ENCODE measurements around the gene TPD52L2.
"Not testable (repeated sequence)": the region's sequence is repeated elsewhere in the genome, so short reads cannot be mapped to it uniquely, and the experiment has no call there.

TPD52L2 gene

GRCh38 chr20:63873477-63873971 lies 8.5 kb downstream of the TPD52L2 start:
- H3K27ac Mint-ChIP-seq = peak overlapping the region; percentile 93
- peak overlapping the region; percentile 3 for H3K4me3 Mint-ChIP-seq
- H3K9me3 Mint-ChIP-seq = no peaks in the 10 kb centered on the region
- H3K36me3 Mint-ChIP-seq (ENCODE audit: low read depth) = peaks cover 38% of the 10 kb centered on the region
- no peaks in the 10 kb centered on the region for H3K27me3 Mint-ChIP-seq (ENCODE audit: low read depth)
- H3K4me1 Mint-ChIP-seq (ENCODE audit: low read depth) = peaks cover 4% of the 10 kb centered on the region
- DNase-seq (ENCODE audit: low spot score) = peak; percentile 56

- H3K4me1 Mint-ChIP-seq (ENCODE audit: low read depth); H3K4me3 Mint-ChIP-seq; DNase-seq (ENCODE audit: low spot score); H3K9me3 Mint-ChIP-seq; H3K27me3 Mint-ChIP-seq (ENCODE audit: low read depth): not testable (repeated sequence)
- H3K27ac Mint-ChIP-seq = peak overlapping the region; percentile 93
- H3K36me3 Mint-ChIP-seq (ENCODE audit: low read depth) = peaks cover 38% of the 10 kb centered on the region
Observed at GRCh38 chr20:63874241-63874640, 9.2 kb downstream of the TPD52L2 start.

- DNase-seq (ENCODE audit: low spot score) = no peak
- Mint-ChIP-seq H3K4me3 (no peak overlapping the region), H3K4me1 (ENCODE audit: low read depth) (peaks cover 4% of the 10 kb centered on the region), H3K36me3 (ENCODE audit: low read depth) (peaks cover 31% of the 10 kb centered on the region), H3K27me3 (ENCODE audit: low read depth) (no peaks in the 10 kb centered on the region), H3K9me3 (no peaks in the 10 kb centered on the region), H3K27ac (peak overlapping the region; percentile 17)
Observed at GRCh38 chr20:63876489-63877036, 11.5 kb downstream of the TPD52L2 start.

GRCh38 chr20:63877755-63878470 lies 12.8 kb downstream of the TPD52L2 start:
- Mint-ChIP-seq H3K9me3 (no peaks in the 10 kb centered on the region), H3K4me3 (no peak overlapping the region), H3K4me1 (ENCODE audit: low read depth) (peaks cover 4% of the 10 kb centered on the region), H3K27ac (no peak overlapping the region), H3K36me3 (ENCODE audit: low read depth) (peaks cover 27% of the 10 kb centered on the region), H3K27me3 (ENCODE audit: low read depth) (no peaks in the 10 kb centered on the region)
- no peak for DNase-seq (ENCODE audit: low spot score)

DNA sequence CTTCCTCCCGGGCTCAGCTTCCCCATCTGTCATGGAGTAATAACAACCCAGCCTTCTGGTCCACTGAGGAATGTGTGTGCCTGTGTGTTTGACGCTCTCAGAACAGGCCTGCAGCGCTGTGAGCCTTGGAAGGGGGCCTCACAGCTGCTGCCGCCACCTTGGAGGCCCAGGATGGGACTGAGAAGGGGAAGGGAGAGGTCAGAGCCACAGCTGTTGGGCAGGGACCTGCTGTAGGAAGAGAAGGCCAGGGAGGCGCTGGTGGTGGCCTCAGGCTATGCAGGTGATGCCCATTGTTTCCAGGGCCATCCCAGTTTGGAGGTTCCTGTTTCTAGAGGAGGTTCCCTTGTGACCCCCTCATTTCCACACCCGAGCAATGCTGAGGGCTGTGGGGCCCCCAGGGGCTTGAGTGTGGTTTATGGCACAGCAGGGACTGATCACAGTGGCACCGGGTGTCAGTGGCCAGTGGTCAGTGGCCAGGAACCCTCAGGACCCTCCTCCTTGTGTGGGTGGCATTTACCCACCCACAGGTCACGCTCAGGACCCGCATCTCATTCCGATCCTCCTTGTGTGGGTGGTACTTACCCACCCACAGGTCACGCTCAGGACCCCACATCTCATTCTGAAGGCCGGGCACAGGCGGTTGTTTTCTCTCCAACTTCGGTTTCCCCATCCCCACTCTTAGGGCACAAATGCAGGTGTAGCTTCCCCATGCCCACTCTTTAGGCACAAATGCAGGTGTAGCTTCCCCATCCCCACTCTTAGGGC lies 14.0 kb downstream of the TPD52L2 start:
- H3K4me1 Mint-ChIP-seq (ENCODE audit: low read depth) = no peaks in the 10 kb centered on the region
- H3K4me3 Mint-ChIP-seq = no peak overlapping the region
- no peak overlapping the region for H3K27ac Mint-ChIP-seq
- H3K27me3 Mint-ChIP-seq (ENCODE audit: low read depth) = no peaks in the 10 kb centered on the region
- H3K36me3 Mint-ChIP-seq (ENCODE audit: low read depth) = peaks cover 23% of the 10 kb centered on the region
- H3K9me3 Mint-ChIP-seq = no peaks in the 10 kb centered on the region
- no peak for DNase-seq (ENCODE audit: low spot score)

DNA sequence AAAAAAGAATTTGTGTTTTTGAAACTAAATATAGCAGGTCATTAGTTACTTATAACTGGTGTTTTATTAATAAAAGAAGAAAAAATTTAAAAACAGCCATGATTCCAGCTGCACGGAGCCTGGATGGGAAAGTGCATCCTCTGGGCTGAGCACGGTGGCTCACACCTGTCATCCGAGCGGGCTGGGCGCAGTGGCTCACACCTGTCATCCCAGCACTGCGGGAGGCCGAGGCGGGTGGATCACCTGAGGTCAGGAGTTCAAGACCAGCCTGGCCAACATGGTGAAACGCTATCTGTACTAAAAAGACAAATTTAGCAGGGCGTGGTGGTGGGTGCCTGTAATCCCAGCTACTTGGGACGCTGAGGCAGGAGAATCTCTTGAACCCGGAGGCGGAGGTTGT lies 15.8 kb downstream of the TPD52L2 start:
- not testable (repeated sequence) for H3K27ac Mint-ChIP-seq; H3K4me3 Mint-ChIP-seq; DNase-seq (ENCODE audit: low spot score); H3K9me3 Mint-ChIP-seq; H3K4me1 Mint-ChIP-seq (ENCODE audit: low read depth); H3K27me3 Mint-ChIP-seq (ENCODE audit: low read depth)
- H3K36me3 Mint-ChIP-seq (ENCODE audit: low read depth) = peaks cover 15% of the 10 kb centered on the region

DNA sequence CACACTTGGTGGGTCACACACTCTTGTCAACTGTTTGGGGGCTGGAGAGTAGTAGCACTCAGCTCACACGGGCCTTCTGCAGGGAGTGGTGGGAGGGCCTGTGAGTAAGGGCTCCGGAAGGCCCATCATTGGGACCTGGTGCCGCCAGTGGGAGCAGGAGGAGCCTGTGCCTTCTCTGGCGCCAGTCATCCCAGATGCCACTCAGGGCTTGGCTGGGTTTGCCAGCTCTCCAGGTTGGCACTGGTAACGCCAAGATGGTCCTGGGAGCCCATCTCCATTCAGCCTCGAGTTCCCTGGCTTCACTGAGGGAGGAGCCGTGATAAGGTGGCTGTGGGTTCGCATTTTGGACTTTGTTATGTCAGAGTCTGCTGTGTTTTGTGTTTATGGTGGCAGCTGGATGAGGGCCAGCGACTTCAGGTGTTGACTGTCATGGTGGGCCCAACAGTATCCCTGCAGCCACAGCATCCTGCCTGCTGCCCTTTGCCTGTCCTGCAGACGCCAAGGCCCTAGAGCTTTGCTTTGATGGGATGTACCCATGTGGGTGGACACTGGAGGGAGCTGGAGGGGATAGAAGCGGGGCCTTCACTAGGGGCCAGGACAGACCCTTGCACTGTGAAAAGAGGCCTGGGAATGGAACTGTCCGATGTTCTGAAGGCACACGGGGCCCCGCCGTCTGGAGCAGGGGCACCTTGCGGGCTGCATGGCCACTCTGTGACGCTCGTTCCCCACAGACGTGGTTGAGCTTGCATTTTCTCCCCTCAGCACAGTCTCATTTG lies 16.6 kb downstream of the TPD52L2 start:
- no peak for DNase-seq (ENCODE audit: low spot score)
- no peak overlapping the region for H3K27ac Mint-ChIP-seq
- H3K27me3 Mint-ChIP-seq (ENCODE audit: low read depth) = no peaks in the 10 kb centered on the region
- H3K36me3 Mint-ChIP-seq (ENCODE audit: low read depth) = peaks cover 10% of the 10 kb centered on the region
- H3K4me3 Mint-ChIP-seq = no peak overlapping the region
- H3K4me1 Mint-ChIP-seq (ENCODE audit: low read depth) = no peaks in the 10 kb centered on the region
- no peaks in the 10 kb centered on the region for H3K9me3 Mint-ChIP-seq

DNA sequence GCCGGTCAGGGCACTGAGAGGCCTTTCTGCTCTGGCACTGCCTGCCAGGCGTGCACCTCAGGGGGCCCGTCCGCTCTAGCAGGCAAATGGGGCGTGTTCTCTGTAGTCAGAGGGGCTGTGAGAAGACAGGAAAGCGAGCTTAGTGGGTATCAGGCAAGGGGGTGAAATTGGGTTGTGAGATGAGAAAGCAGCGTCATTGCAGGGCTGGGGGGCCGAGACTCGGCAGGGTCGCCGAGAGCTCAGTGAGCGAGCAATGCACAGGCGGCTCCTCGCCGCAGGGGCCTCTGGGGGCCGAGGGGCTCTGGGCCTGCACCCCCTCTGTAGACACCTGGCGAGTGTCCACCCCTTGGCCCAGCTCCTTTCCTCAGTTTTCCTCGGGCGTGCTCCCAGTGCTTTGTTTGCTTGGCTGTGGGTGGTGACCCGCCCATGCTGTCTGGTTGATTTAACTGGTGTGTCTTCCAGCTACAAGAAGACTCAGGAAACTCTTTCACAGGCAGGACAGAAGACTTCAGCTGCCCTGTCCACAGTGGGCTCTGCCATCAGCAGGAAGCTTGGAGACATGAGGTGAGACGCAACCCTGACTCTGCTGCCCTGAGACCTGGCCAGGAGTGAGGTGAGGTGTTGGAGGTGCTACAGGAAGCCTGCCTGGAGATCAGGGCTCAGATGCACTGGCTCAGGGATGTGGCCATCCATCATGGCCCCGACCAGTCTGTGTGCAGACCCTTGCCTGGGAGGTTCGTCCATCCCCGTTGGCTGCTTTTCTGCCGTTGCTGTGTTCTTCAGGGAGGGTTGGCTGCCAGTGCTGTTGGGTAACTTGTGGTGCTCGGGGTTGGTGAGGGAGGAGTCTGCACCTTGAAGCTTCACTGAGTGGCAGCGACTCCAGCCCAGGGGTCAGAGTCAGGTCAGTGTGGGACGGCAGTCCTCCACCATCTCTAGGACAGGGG lies 17.5 kb downstream of the TPD52L2 start:
- no peaks in the 10 kb centered on the region for H3K27me3 Mint-ChIP-seq (ENCODE audit: low read depth)
- H3K36me3 Mint-ChIP-seq (ENCODE audit: low read depth) = peaks cover 11% of the 10 kb centered on the region
- H3K4me1 Mint-ChIP-seq (ENCODE audit: low read depth) = no peaks in the 10 kb centered on the region
- no peaks in the 10 kb centered on the region for H3K9me3 Mint-ChIP-seq
- no peak for DNase-seq (ENCODE audit: low spot score)
- H3K4me3 Mint-ChIP-seq = no peak overlapping the region
- H3K27ac Mint-ChIP-seq = peak overlapping the region; percentile 36

DNA sequence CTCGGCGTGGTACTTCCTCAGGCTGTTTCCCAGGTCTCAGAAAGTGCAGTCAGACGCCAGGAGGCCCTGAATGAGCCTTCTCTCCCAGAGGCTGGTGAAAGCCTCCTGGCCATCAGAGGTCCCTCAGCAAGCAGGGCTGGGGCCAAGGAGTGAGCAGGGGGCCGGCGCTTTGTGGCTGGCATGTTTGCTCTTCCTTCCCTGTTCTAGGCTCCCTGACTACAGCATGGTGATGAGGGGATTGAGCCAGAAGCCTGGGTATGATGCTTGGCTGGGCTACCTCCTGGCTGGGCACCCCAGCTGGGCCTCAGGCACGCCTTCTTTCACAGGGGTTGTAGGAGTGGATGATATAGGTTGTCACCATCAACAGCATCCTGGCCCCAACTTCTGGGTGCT lies 18.1 kb downstream of the TPD52L2 start:
- Mint-ChIP-seq H3K27me3 (ENCODE audit: low read depth) (no peaks in the 10 kb centered on the region), H3K4me3 (no peak overlapping the region), H3K36me3 (ENCODE audit: low read depth) (peaks cover 10% of the 10 kb centered on the region), H3K27ac (no peak overlapping the region), H3K4me1 (ENCODE audit: low read depth) (no peaks in the 10 kb centered on the region), H3K9me3 (no peaks in the 10 kb centered on the region)
- no peak for DNase-seq (ENCODE audit: low spot score)

DNA sequence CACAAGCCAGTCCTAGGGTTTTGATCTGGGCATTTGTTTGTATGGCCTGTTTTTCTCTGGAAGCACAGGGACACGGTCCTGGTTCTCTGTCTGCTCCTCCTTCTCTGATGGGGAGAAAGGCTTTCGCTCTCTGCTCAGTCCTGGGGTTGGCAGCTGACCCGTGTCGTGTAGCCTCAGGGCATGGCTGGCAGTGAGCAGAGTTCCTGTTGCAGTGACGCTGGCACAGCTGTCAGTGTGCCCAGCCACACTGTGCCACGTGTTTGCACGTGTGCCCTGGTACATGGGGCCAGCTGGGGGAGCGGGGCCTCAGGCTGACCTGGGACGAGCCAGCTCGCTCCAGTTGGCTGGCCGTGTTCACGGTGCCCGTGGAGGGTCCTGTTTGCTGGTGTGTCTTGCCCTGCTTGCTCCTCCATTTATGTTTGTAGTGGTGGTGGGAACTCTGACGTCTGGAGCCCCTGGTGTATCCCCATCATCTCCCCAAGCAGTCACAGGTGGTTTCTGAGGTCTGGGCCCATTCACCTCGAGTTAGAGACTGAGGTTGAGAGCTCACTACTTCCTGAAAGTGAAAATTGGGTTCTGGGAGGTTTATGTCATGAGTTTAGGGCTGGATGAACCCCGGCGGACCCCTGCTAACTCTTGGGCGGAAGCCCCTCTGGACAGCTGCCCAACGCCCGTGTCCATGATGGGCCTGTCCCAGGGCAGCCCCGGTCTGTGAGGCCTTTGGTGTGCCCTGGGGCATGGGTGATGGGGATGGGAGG lies 19.6 kb downstream of the TPD52L2 start:
- Mint-ChIP-seq H3K27me3 (ENCODE audit: low read depth) (no peaks in the 10 kb centered on the region), H3K36me3 (ENCODE audit: low read depth) (peaks cover 14% of the 10 kb centered on the region), H3K27ac (no peak overlapping the region), H3K9me3 (no peaks in the 10 kb centered on the region), H3K4me1 (ENCODE audit: low read depth) (no peaks in the 10 kb centered on the region), H3K4me3 (no peak overlapping the region)
- no peak for DNase-seq (ENCODE audit: low spot score)

DNA sequence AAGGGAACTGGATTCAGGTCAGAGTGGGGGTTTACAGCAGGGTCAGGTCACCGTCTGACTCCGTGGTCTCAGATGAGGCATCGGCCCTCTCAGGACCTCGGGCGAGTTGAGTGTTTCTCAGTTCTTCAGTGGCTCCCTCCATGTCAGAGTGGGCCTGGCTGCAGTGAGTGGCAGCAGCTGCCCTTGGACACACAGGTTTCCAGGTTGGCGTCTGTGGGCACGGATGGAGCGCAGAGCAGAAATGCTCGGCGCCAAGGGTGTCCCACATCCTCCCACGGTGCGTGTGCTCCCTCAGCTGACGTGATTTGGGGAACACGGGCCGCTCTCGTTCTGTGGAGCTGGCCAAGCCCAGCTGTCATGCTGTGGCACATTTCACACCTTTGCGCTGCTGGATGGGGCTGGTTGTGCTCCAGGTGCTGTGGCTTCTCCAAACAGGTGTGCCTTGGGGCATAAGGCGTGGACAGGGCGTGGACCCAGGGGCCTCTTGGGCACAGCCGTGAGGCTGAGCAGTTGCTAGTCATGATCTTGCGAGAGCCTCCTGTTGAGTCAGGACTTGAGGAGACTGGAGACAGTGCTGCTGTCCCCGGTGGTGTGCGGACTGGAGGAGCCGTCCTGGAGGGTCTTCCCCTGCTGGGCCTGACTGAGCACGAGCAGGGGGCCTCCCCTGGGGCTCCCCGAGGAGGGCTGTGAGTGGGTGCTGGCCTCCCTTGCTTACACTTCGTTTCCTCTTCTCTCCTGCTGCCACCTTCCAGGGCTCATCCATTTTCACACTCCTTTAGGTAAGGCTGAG lies 20.4 kb downstream of the TPD52L2 start:
- DNase-seq (ENCODE audit: low spot score) = no peak
- H3K4me3 Mint-ChIP-seq = no peak overlapping the region
- H3K36me3 Mint-ChIP-seq (ENCODE audit: low read depth) = peaks cover 20% of the 10 kb centered on the region
- no peaks in the 10 kb centered on the region for H3K27me3 Mint-ChIP-seq (ENCODE audit: low read depth)
- no peaks in the 10 kb centered on the region for H3K9me3 Mint-ChIP-seq
- no peaks in the 10 kb centered on the region for H3K4me1 Mint-ChIP-seq (ENCODE audit: low read depth)
- no peak overlapping the region for H3K27ac Mint-ChIP-seq

DNA sequence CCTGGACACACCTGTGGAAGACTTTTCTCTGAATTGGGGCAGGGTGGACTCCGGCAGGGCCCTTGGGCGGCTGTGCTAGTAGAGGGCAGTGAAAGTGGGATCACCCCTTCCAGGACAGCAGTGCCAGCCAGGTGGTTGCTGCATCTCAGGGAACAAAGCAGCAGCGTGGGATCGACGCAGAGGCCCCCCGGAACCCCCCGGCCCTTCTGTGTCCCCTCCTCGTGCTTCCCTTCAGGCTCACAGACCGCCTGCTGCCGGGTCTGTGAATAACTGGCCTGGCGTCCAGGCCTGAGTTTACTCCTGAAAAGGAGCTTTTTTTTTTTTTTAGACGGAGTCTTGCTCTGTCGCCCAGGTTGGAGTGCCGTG lies 21.0 kb downstream of the TPD52L2 start:
- Mint-ChIP-seq H3K4me1 (ENCODE audit: low read depth) (no peaks in the 10 kb centered on the region), H3K4me3 (no peak overlapping the region), H3K27me3 (ENCODE audit: low read depth) (no peaks in the 10 kb centered on the region), H3K36me3 (ENCODE audit: low read depth) (peaks cover 21% of the 10 kb centered on the region), H3K27ac (no peak overlapping the region), H3K9me3 (no peaks in the 10 kb centered on the region)
- no peak for DNase-seq (ENCODE audit: low spot score)

All from T-helper 2 cell treated with Interferon-gamma antibody and Interleukin-4, amounts not matched to agents 5 μg/mL and 100 μg/mL, for 36 hours (primary cell).